H9 (cell line): Measurements from ENCODE around the gene TENM4. TPM values are rescaled to one million over a fixed set of nuclear protein-coding genes. Genes with fewer than 3 reads are reported as not detected.

ENCODE experiments used
- DNase-seq: peaks from one replicate; pipeline ENCODE4 v3.0.0-alpha.2; 2017
- H2AFZ ChIP-seq: one replicate; pipeline ENCODE4 v1.6.1; 2013; ENCODE audit warnings: mild to moderate bottlenecking, low read length, control low read depth, moderate library complexity
- H2AK5ac ChIP-seq: 2 replicates; pipeline ENCODE4 v1.6.1; 2013; ENCODE audit warnings: low read length, control low read depth, mixed read lengths; ENCODE audit not compliant: insufficient read length
- H2BK120ac ChIP-seq: one replicate; pipeline ENCODE4 v1.6.1; 2013; ENCODE audit warnings: low read depth, mild to moderate bottlenecking, low read length, control low read depth, inconsistent platforms; ENCODE audit not compliant: poor library complexity, severe bottlenecking
- H2BK12ac ChIP-seq: 2 replicates; pipeline ENCODE4 v1.6.1; 2013; ENCODE audit warnings: low read length, control low read depth, mixed read lengths, low read depth; ENCODE audit not compliant: insufficient read length
- H2BK15ac ChIP-seq: 2 replicates; pipeline ENCODE4 v1.6.1; 2013; ENCODE audit warnings: low read depth, low read length, control low read depth
- H2BK20ac ChIP-seq: one replicate; pipeline ENCODE4 v1.6.1; 2013; ENCODE audit warnings: low read depth, mild to moderate bottlenecking, low read length, control low read depth, inconsistent platforms; ENCODE audit not compliant: poor library complexity, severe bottlenecking
- H2BK5ac ChIP-seq: 2 replicates; pipeline ENCODE4 v1.6.1; 2013; ENCODE audit warnings: low read length, control low read depth, mixed read lengths; ENCODE audit not compliant: insufficient read length
- H3K14ac ChIP-seq: 2 replicates; pipeline ENCODE4 v1.6.1; 2013; ENCODE audit warnings: low read length, control low read depth; ENCODE audit not compliant: insufficient read depth
- H3K18ac ChIP-seq: 2 replicates; pipeline ENCODE4 v1.6.1; 2013; ENCODE audit warnings: low read depth, mild to moderate bottlenecking, mixed read lengths, low read length, control low read depth; ENCODE audit not compliant: insufficient read length
- H3K23ac ChIP-seq: 2 replicates; pipeline ENCODE4 v1.6.1; 2013; ENCODE audit warnings: low read length, control low read depth, mixed read lengths, low read depth; ENCODE audit not compliant: insufficient read length
- H3K23me2 ChIP-seq: 2 replicates; pipeline ENCODE4 v1.6.1; 2013; ENCODE audit warnings: low read depth, mild to moderate bottlenecking, mixed read lengths, low read length, control low read depth; ENCODE audit not compliant: insufficient read length, poor library complexity, severe bottlenecking
- H3K27ac ChIP-seq: 2 replicates; pipeline ENCODE4 v1.5.1; 2013; ENCODE audit warnings: low read length, control low read depth, mixed read lengths, low read depth; ENCODE audit not compliant: insufficient read length
- H3K27me3 ChIP-seq: 2 replicates; pipeline ENCODE4 v1.6.1; 2013; ENCODE audit warnings: low read length, control low read depth, inconsistent platforms; ENCODE audit not compliant: insufficient read depth
- H3K4ac ChIP-seq: 2 replicates; pipeline ENCODE4 v1.6.1; 2013; ENCODE audit warnings: low read depth, mild to moderate bottlenecking, control low read depth, inconsistent platforms, low read length, moderate library complexity
- H3K4me1 ChIP-seq: 2 replicates; pipeline ENCODE4 v1.6.1; 2013; ENCODE audit warnings: low read length, control low read depth, inconsistent platforms; ENCODE audit not compliant: insufficient read depth
- H3K4me2 ChIP-seq: 2 replicates; pipeline ENCODE4 v1.6.1; 2013; ENCODE audit warnings: low read length, control low read depth, mixed read lengths; ENCODE audit not compliant: insufficient read length, insufficient read depth
- H3K56ac ChIP-seq: 2 replicates; pipeline ENCODE4 v1.6.1; 2013; ENCODE audit warnings: low read depth, mild to moderate bottlenecking, mixed read lengths, low read length, control low read depth; ENCODE audit not compliant: insufficient read length
- H3K79me1 ChIP-seq: 2 replicates; pipeline ENCODE4 v1.6.1; 2013; ENCODE audit warnings: low read depth, mild to moderate bottlenecking, moderate library complexity, low read length, control low read depth, inconsistent platforms; ENCODE audit not compliant: insufficient read depth, poor library complexity, severe bottlenecking
- H3K79me2 ChIP-seq: 2 replicates; pipeline ENCODE4 v1.6.1; 2013; ENCODE audit warnings: low read length, control low read depth, inconsistent platforms; ENCODE audit not compliant: insufficient read depth
- H3K9ac ChIP-seq: 2 replicates; pipeline ENCODE4 v1.6.1; 2013; ENCODE audit warnings: low read length, control low read depth, mixed read lengths; ENCODE audit not compliant: insufficient read length; ENCODE audit errors: extremely low read depth
- H3K9me3 ChIP-seq: one replicate; pipeline ENCODE4 v1.6.1; 2013; ENCODE audit warnings: low read depth, low read length, inconsistent platforms; ENCODE audit not compliant: control insufficient read depth
- H3T11ph ChIP-seq: one replicate; pipeline ENCODE4 v1.6.1; 2013; ENCODE audit warnings: mild to moderate bottlenecking, low read length, control low read depth, inconsistent platforms
- H4K20me1 ChIP-seq: one replicate; pipeline ENCODE4 v1.6.1; 2013; ENCODE audit not compliant: control insufficient read depth, insufficient read length, insufficient read depth
- H4K5ac ChIP-seq: 2 replicates; pipeline ENCODE4 v1.6.1; 2013; ENCODE audit warnings: low read depth, mild to moderate bottlenecking, mixed read lengths, low read length, control low read depth; ENCODE audit not compliant: insufficient read length
- H4K8ac ChIP-seq: replicated peaks from 2 replicates; pipeline ENCODE4 v1.6.1; 2013; ENCODE audit warnings: low read length, control low read depth, mixed read lengths, low read depth; ENCODE audit not compliant: insufficient read length
- H4K91ac ChIP-seq: 2 replicates; pipeline ENCODE4 v1.6.1; 2013; ENCODE audit warnings: low read depth, mild to moderate bottlenecking, moderate library complexity, mixed read lengths, low read length, control low read depth; ENCODE audit not compliant: insufficient read length
- H3K27ac Mint-ChIP-seq, 3 experiments: 2 replicates in 2 of 3; 3 replicates in 1 of 3; pipeline ENCODE4 v1.8.0; 2020 to 2021; ENCODE audit warnings: mixed read lengths in 3 of 3, mild to moderate bottlenecking in 1 of 3, moderate library complexity in 1 of 3
- H3K27me3 Mint-ChIP-seq: 2 replicates; pipeline ENCODE4 v1.8.0; 2021; ENCODE audit warnings: low read depth, mild to moderate bottlenecking, moderate library complexity, mixed read lengths
- H3K36me3 Mint-ChIP-seq, 3 experiments: 2 replicates in 2 of 3; 3 replicates in 1 of 3; pipeline ENCODE4 v1.8.0; 2020 to 2021; ENCODE audit warnings: low read depth in 3 of 3, mixed read lengths in 3 of 3; ENCODE audit not compliant: insufficient read depth in 1 of 3
- H3K4me1 Mint-ChIP-seq, 2 experiments: 2 replicates each; pipeline ENCODE4 v1.8.0; 2020; ENCODE audit warnings: mixed read lengths in 2 of 2
- H3K4me3 Mint-ChIP-seq, 2 experiments: 2 replicates in 1 of 2; 3 replicates in 1 of 2; pipeline ENCODE4 v1.8.0; 2020 to 2021; ENCODE audit warnings: mild to moderate bottlenecking in 2 of 2, mixed read lengths in 2 of 2, moderate library complexity in 1 of 2
- H3K9me3 Mint-ChIP-seq, 2 experiments: 2 replicates in 1 of 2; 3 replicates in 1 of 2; pipeline ENCODE4 v1.8.0; 2020; ENCODE audit warnings: mild to moderate bottlenecking in 2 of 2, mixed read lengths in 2 of 2, moderate library complexity in 1 of 2
- CTCF ChIP-seq: fragments of 200-600 bp; sonication (generic); conservative IDR thresholded peaks from 3 replicates; pipeline ENCODE4 v1.8.0; 2021; ENCODE audit warnings: antibody characterized with exemption, mild to moderate bottlenecking
- WGBS: extraction: QIAGEN DNeasy Blood & Tissue Kit; methylation state at CpG from one replicate; pipeline ENCODE4 v1.1.7; 2013; ENCODE audit warnings: missing lambda C conversion rate, low lambda C conversion rate, mixed read lengths; ENCODE audit not compliant: insufficient read length; ENCODE audit errors: extremely low coverage; 5-methylcytosine and 5-hydroxymethylcytosine counted together
- total RNA-seq: library from RNA; stranded (reverse); gene quantifications from 2 replicates; pipeline ENCODE4 v1.2.1, GENCODE V29; 2021

The TENM4 gene
- total RNA-seq, 1 experiment from 2014 or later: 4.6 TPM

GRCh38 chr11:79421820-79422219 is 19.0 kb downstream of the TENM4 start:
- H3K23me2 ChIP-seq: no peaks in the 10 kb centered on the region
- no peak overlapping the region for H3K9ac ChIP-seq
- Mint-ChIP-seq H3K27me3 (no peaks in the 10 kb centered on the region; the same call in 1 of the 2 replicates), H3K9me3 (peaks cover under 1% of the 10 kb centered on the region in 2 experiments; a peak in 3 of 5 replicates), H3K4me1 (peaks cover 25 to 43% of the 10 kb centered on the region in 2 experiments), H3K36me3 (peaks cover 0 to 5% (median 4%) of the 10 kb centered on the region in 3 experiments; a peak in 5 of 7 replicates), H3K27ac (no peak overlapping the region), H3K4me3 (no peak overlapping the region)
- H4K8ac ChIP-seq: no peak overlapping the region
- H3K4me1 ChIP-seq: no peaks in the 10 kb centered on the region
- no peak overlapping the region for H4K5ac ChIP-seq
- no peak for DNase-seq
- H2AK5ac ChIP-seq: no peak overlapping the region
- no peak overlapping the region for H2AFZ ChIP-seq
- H3K56ac ChIP-seq: no peak overlapping the region
- no peaks in the 10 kb centered on the region for H3K9me3 ChIP-seq
- no peak overlapping the region for H2BK5ac ChIP-seq
- H3K4ac ChIP-seq: no peak overlapping the region
- no peak overlapping the region for H3K27ac ChIP-seq
- H3K23ac ChIP-seq: no peak overlapping the region
- no peaks in the 10 kb centered on the region for H4K20me1 ChIP-seq
- H4K91ac ChIP-seq: no peak overlapping the region
- TF ChIP-seq CTCF: no peak
- H2BK12ac ChIP-seq: no peak overlapping the region
- WGBS: no CpG with 5 or more reads among the region's 4 CpGs
- no peak overlapping the region for H3K18ac ChIP-seq
- no peak overlapping the region for H3K14ac ChIP-seq
- no peak overlapping the region for H3T11ph ChIP-seq
- no peak overlapping the region for H3K4me2 ChIP-seq
- H2BK120ac ChIP-seq: no peak overlapping the region
- H2BK15ac ChIP-seq: no peak overlapping the region
- no peaks in the 10 kb centered on the region for H3K27me3 ChIP-seq
- no peaks in the 10 kb centered on the region for H3K79me1 ChIP-seq
- H2BK20ac ChIP-seq: no peak overlapping the region
- no peaks in the 10 kb centered on the region for H3K79me2 ChIP-seq
